Measurements from ENCODE around the gene WDR41.
A peak's percentile ranks its signal among the peaks of the same experiment; 100 is the strongest.
"Not testable (repeated sequence)": the region's sequence is repeated elsewhere in the genome, so short reads cannot be mapped to it uniquely, and the experiment has no call there.

WDR41 gene

GRCh38 chr5:77491783-77492652 lies at the start of gene WDR41:
TSS of gene WDR41 (minus strand) at chr5:77492316. CDS start at chr5:77492220, 96 bp downstream.
- peak; percentile 81 for DNase-seq

- DNase-seq, result no peak
Observed at GRCh38 chr5:77531297-77531696, 39.2 kb upstream of the WDR41 start.

GRCh38 chr5:77518304-77518703 lies 26.2 kb upstream of the WDR41 start:
- DNase-seq, result peak; percentile 15

- no peak for DNase-seq
Observed at GRCh38 chr5:77514457-77514856, 22.3 kb upstream of the WDR41 start.

GRCh38 chr5:77513321-77513720 lies 21.2 kb upstream of the WDR41 start:
- DNase-seq, result no peak

- not testable (repeated sequence) for DNase-seq
Observed at GRCh38 chr5:77501132-77501531, 9.0 kb upstream of the WDR41 start.

GRCh38 chr5:77499973-77500372 lies 7.9 kb upstream of the WDR41 start:
- no peak for DNase-seq

GRCh38 chr5:77499441-77499840 lies 7.3 kb upstream of the WDR41 start:
- DNase-seq, result no peak

GRCh38 chr5:77498952-77499351 lies 6.8 kb upstream of the WDR41 start:
- DNase-seq, result no peak

GRCh38 chr5:77494935-77495334 lies 2.8 kb upstream of the WDR41 start:
- no peak for DNase-seq

GRCh38 chr5:77492653-77493000 lies 511 bp upstream of the WDR41 start:
- no peak for DNase-seq

- not testable (repeated sequence) for DNase-seq
Observed at GRCh38 chr5:77490741-77491344, 1.3 kb downstream of the WDR41 start.

GRCh38 chr5:77486344-77486962 lies 5.7 kb downstream of the WDR41 start:
- DNase-seq, result no peak

GRCh38 chr5:77483682-77484081 lies 8.4 kb downstream of the WDR41 start:
- DNase-seq, result no peak

- not testable (repeated sequence) for DNase-seq
Observed at GRCh38 chr5:77475041-77475440, 17.1 kb downstream of the WDR41 start.

- not testable (repeated sequence) for DNase-seq
Observed at GRCh38 chr5:77468875-77469274, 23.2 kb downstream of the WDR41 start.

- DNase-seq, result no peak
Observed at GRCh38 chr5:77463905-77464304, 28.2 kb downstream of the WDR41 start.

GRCh38 chr5:77461287-77461686 lies 30.8 kb downstream of the WDR41 start:
- DNase-seq, result no peak

GRCh38 chr5:77454123-77454522 lies 38.0 kb downstream of the WDR41 start:
- DNase-seq, result no peak

- no peak for DNase-seq
Observed at GRCh38 chr5:77452351-77452750, 39.8 kb downstream of the WDR41 start.

GRCh38 chr5:77449981-77450380 lies 42.1 kb downstream of the WDR41 start:
- no peak for DNase-seq

- DNase-seq, result no peak
Observed at GRCh38 chr5:77449277-77449676, 42.8 kb downstream of the WDR41 start.

- no peak for DNase-seq
Observed at GRCh38 chr5:77448831-77449230, 43.3 kb downstream of the WDR41 start.

- no peak for DNase-seq
Observed at GRCh38 chr5:77444356-77444755, 47.8 kb downstream of the WDR41 start.

Measured in NCI-H526 treated with DMSO at 0.1 percent for 48 hours (cell line).